Small intestine (tissue), 7 donors: ENCODE data around the gene NOL12. TPM values are rescaled to one million over a fixed set of nuclear protein-coding genes. Genes with fewer than 3 reads are reported as not detected.
A peak's percentile ranks its signal among the peaks of the same experiment; 100 is the strongest.

ENCODE experiments used
- DNase-seq, 2 donors: peaks; one replicate each; pipeline versions ENCODE4 v3.0.0 to v3.0.0-alpha.2; 2013
- FAIRE-seq: peaks from 2 replicates; lab custom pipeline; 2012; peaks lifted over from hg19 to GRCh38; lab: Jason Lieb, UNC
- H3K27ac ChIP-seq, 3 donors: one replicate each; pipeline ENCODE4 v1.5.1; 2013; ENCODE audit warnings: low read length in 2 of 3, mild to moderate bottlenecking in 2 of 3, control low read depth in 1 of 3, inconsistent platforms in 1 of 3, low read depth in 1 of 3, moderate library complexity in 1 of 3
- H3K27me3 ChIP-seq, 3 donors: one replicate each; pipeline ENCODE4 v1.6.1; 2013; ENCODE audit warnings: low read length in 3 of 3, inconsistent platforms in 1 of 3; ENCODE audit not compliant: control insufficient read depth in 3 of 3, insufficient read depth in 3 of 3
- H3K36me3 ChIP-seq, 3 donors: one replicate each; pipeline ENCODE4 v1.6.1; 2013; ENCODE audit warnings: low read length in 3 of 3, inconsistent platforms in 1 of 3, low read depth in 1 of 3, mild to moderate bottlenecking in 1 of 3, moderate library complexity in 1 of 3; ENCODE audit not compliant: control insufficient read depth in 3 of 3, insufficient read depth in 2 of 3
- H3K4me1 ChIP-seq, 3 donors: one replicate each; pipeline ENCODE4 v1.6.1; 2013; ENCODE audit warnings: low read length in 2 of 3, inconsistent platforms in 1 of 3, low read depth in 1 of 3, mild to moderate bottlenecking in 1 of 3, moderate library complexity in 1 of 3; ENCODE audit not compliant: control insufficient read depth in 3 of 3, insufficient read depth in 2 of 3
- H3K4me3 ChIP-seq, 3 donors: one replicate each; pipeline ENCODE4 v1.5.1; 2013; ENCODE audit warnings: low read length in 3 of 3, control low read depth in 1 of 3, inconsistent platforms in 1 of 3, low read depth in 1 of 3, mild to moderate bottlenecking in 1 of 3, moderate library complexity in 1 of 3
- H3K9me3 ChIP-seq, 2 donors: one replicate each; pipeline ENCODE4 v1.6.1; 2013; ENCODE audit warnings: low read depth in 1 of 2, low read length in 1 of 2; ENCODE audit not compliant: control insufficient read depth in 2 of 2, insufficient read depth in 1 of 2
- WGBS, 3 donors: extraction: QIAGEN DNeasy Blood & Tissue Kit; methylation state at CpG; one replicate each; pipeline ENCODE4 v1.1.7; 2013; 5-methylcytosine and 5-hydroxymethylcytosine counted together
- polyA plus RNA-seq, 4 donors: library from polyadenylated mRNA; stranded (reverse) in 3 of 4; unstranded in 1 of 4; fragments of 200-250 nt in 3 of 4; fragments of 120-200 nt in 1 of 4; gene quantifications; one replicate each; pipeline versions ENCODE4 v1.2.1 to v1.2.3, GENCODE V29; 2013
- donor health status: healthy with polysubstance abuse.
- donor health status: control.
- donor health status: control.
- donor health status: Bipolar disorder and iron deficiency.
- donor health status: healthy.

Gene NOL12
- polyA plus RNA-seq, 4 donors: 16.6 to 28.9 (median 23.3) TPM

GRCh38 chr22:37732699-37733607 is 46.8 kb downstream of the NOL12 start:
- H3K27me3 ChIP-seq: no peaks in the 10 kb centered on the region
- no peaks in the 10 kb centered on the region for H3K36me3 ChIP-seq
- DNase-seq: no peak
- H3K4me3 ChIP-seq: no peak overlapping the region
- H3K4me1 ChIP-seq: peaks cover 0 to 38% (median 2%) of the 10 kb centered on the region in 3 donors
- H3K27ac ChIP-seq: peak overlapping the region in 1 of 3 donors; percentile 86
- WGBS, 3 donors: 72 to 78% (median 77%) methylated on average over 19 of the region's 19 CpGs
- no peaks in the 10 kb centered on the region for H3K9me3 ChIP-seq
- no peak for FAIRE-seq

GRCh38 chr22:37733625-37734401 is 47.7 kb downstream of the NOL12 start:
- 66 to 83% (median 67%) methylated on average over 11 of the region's 11 CpGs for WGBS, 3 donors
- Histone ChIP-seq H3K4me1 (peaks cover 0 to 38% (median 0%) of the 10 kb centered on the region in 3 donors), H3K27me3 (no peaks in the 10 kb centered on the region), H3K27ac (no peak overlapping the region), H3K9me3 (no peaks in the 10 kb centered on the region), H3K36me3 (no peaks in the 10 kb centered on the region), H3K4me3 (no peak overlapping the region)
- peak in 1 of 2 donors; percentile 12 for DNase-seq
- no peak for FAIRE-seq

GRCh38 chr22:37734402-37734700 is 48.2 kb downstream of the NOL12 start:
- WGBS, 3 donors: 76 to 88% (median 86%) methylated on average over 6 of the region's 6 CpGs
- Histone ChIP-seq H3K9me3 (no peaks in the 10 kb centered on the region), H3K4me3 (no peak overlapping the region), H3K4me1 (peaks cover 0 to 38% (median 0%) of the 10 kb centered on the region in 3 donors), H3K36me3 (no peaks in the 10 kb centered on the region), H3K27ac (no peak overlapping the region), H3K27me3 (no peaks in the 10 kb centered on the region)
- FAIRE-seq: no peak
- no peak for DNase-seq

GRCh38 chr22:37734964-37735451 is 48.9 kb downstream of the NOL12 start:
- FAIRE-seq: no peak
- Histone ChIP-seq H3K36me3 (no peaks in the 10 kb centered on the region), H3K4me1 (peaks cover 0 to 38% (median 0%) of the 10 kb centered on the region in 3 donors), H3K27me3 (no peaks in the 10 kb centered on the region), H3K4me3 (no peak overlapping the region), H3K9me3 (no peaks in the 10 kb centered on the region), H3K27ac (no peak overlapping the region)
- WGBS, 3 donors: 59 to 71% (median 66%) methylated on average over 16 of the region's 16 CpGs
- peak; percentile 32 to 48 for DNase-seq

- Histone ChIP-seq H3K36me3 (peaks cover 0 to 13% (median 0%) of the 10 kb centered on the region in 3 donors), H3K4me1 (peaks cover 0 to 25% (median 0%) of the 10 kb centered on the region in 3 donors), H3K27me3 (no peaks in the 10 kb centered on the region), H3K9me3 (no peaks in the 10 kb centered on the region), H3K27ac (peak overlapping the region in 1 of 3 donors; percentile 47), H3K4me3 (no peak overlapping the region)
- 64 to 77% (median 77%) methylated on average over 12 of the region's 12 CpGs for WGBS, 3 donors
- FAIRE-seq (no peak), DNase-seq (no peak)
These were observed 52.9 kb downstream of the NOL12 start for GRCh38 chr22:37739035-37739434.

GRCh38 chr22:37739611-37740049 is 53.5 kb downstream of the NOL12 start:
- FAIRE-seq: no peak

GRCh38 chr22:37740455-37741311 is 54.5 kb downstream of the NOL12 start:
- Histone ChIP-seq H3K36me3 (peaks cover 0 to 19% (median 0%) of the 10 kb centered on the region in 3 donors), H3K9me3 (no peaks in the 10 kb centered on the region), H3K27ac (peak overlapping the region in 1 of 3 donors; percentile 53), H3K4me1 (peaks cover 0 to 16% (median 0%) of the 10 kb centered on the region in 3 donors), H3K27me3 (no peaks in the 10 kb centered on the region), H3K4me3 (no peak overlapping the region)
- 72 to 83% (median 78%) methylated on average over 20 to 22 of the region's 22 CpGs for WGBS, 3 donors
- DNase-seq (no peak), FAIRE-seq (no peak)

More at GRCh38 chr22:37739611-37740049, 53.5 kb downstream of the NOL12 start:
- H3K4me3 ChIP-seq: no peak overlapping the region
- H3K9me3 ChIP-seq: no peaks in the 10 kb centered on the region
- H3K4me1 ChIP-seq: peaks cover 0 to 19% (median 0%) of the 10 kb centered on the region in 3 donors
- H3K27ac ChIP-seq: peak overlapping the region in 1 of 3 donors; percentile 47
- H3K27me3 ChIP-seq: no peaks in the 10 kb centered on the region
- 80 to 91% (median 83%) methylated on average over 17 of the region's 17 CpGs for WGBS, 3 donors
- H3K36me3 ChIP-seq: peaks cover 0 to 18% (median 0%) of the 10 kb centered on the region in 3 donors
- no peak for DNase-seq
